IMR-90 (cell line): ENCODE data around the gene MBNL3. TPM values are rescaled to one million over a fixed set of nuclear protein-coding genes. Genes with fewer than 3 reads are reported as not detected.

Source experiments
- ATAC-seq: fragments of 200-7000 bp; cut with Tn5 transposase; 2 replicates; pipeline ENCODE4 v1.9.1; 2020; ENCODE audit warnings: low read depth, mild to moderate bottlenecking, moderate library complexity
- BruUV-seq: library from RNA; stranded (reverse); fragments of 400-500 nt; replicated peaks from 2 replicates; lab custom pipeline; 2021; lab: Mats Ljungman, UMichigan
- CTCF ChIA-PET: fragments of 300-600 bp; formaldehyde crosslinking; extraction: SDS; loops from one replicate; lab custom pipeline; 2021; ENCODE audit warnings: antibody characterized with exemption; lab: Yijun Ruan, JAX
- POLR2A ChIA-PET: fragments of 300-600 bp; sonication (Branson Sonifier 250); formaldehyde crosslinking; loops from one replicate; lab custom pipeline; 2022; ENCODE audit warnings: antibody characterized with exemption; ENCODE audit not compliant: unreplicated experiment; lab: Charles Lee
- DNase-seq: peaks from one replicate; pipeline ENCODE4 v3.0.0; 2013
- H2AFZ ChIP-seq: replicated peaks from 2 replicates; pipeline ENCODE3; 2013; ENCODE audit warnings: low read length, mild to moderate bottlenecking; ENCODE audit not compliant: poor library complexity
- H2AK5ac ChIP-seq: 2 replicates; pipeline ENCODE4 v1.6.1; 2013; ENCODE audit warnings: low read depth, low read length, inconsistent platforms
- H2AK9ac ChIP-seq: replicated peaks from 2 replicates; pipeline ENCODE3; 2013; ENCODE audit warnings: mild to moderate bottlenecking, low read depth, low read length, moderate library complexity; ENCODE audit not compliant: poor library complexity
- H2BK120ac ChIP-seq: 2 replicates; pipeline ENCODE4 v1.6.1; 2013; ENCODE audit warnings: low read depth, low read length, inconsistent platforms
- H2BK15ac ChIP-seq: 3 replicates; pipeline ENCODE4 v1.6.1; 2013; ENCODE audit warnings: low read depth, low read length, inconsistent platforms
- H2BK20ac ChIP-seq: 2 replicates; pipeline ENCODE4 v1.6.1; 2013; ENCODE audit warnings: low read depth, mild to moderate bottlenecking, inconsistent platforms, low read length, moderate library complexity
- H2BK5ac ChIP-seq: 2 replicates; pipeline ENCODE4 v1.6.1; 2013; ENCODE audit warnings: mild to moderate bottlenecking, low read depth, low read length, inconsistent platforms; ENCODE audit not compliant: poor library complexity, severe bottlenecking
- H3K14ac ChIP-seq: replicated peaks from 2 replicates; pipeline ENCODE4 v1.6.1; 2013; ENCODE audit warnings: low read depth, low read length, inconsistent platforms
- H3K18ac ChIP-seq: 2 replicates; pipeline ENCODE4 v1.6.1; 2013; ENCODE audit warnings: low read depth, low read length, control low read depth
- H3K23ac ChIP-seq: 2 replicates; pipeline ENCODE4 v1.6.1; 2013; ENCODE audit warnings: low read depth, low read length, inconsistent platforms
- H3K27ac ChIP-seq: 2 replicates; pipeline ENCODE4 v1.5.1; 2013; ENCODE audit warnings: mild to moderate bottlenecking, control low read depth, low read length; ENCODE audit not compliant: insufficient read depth
- H3K27me3 ChIP-seq: 2 replicates; pipeline ENCODE4 v1.6.1; 2013; ENCODE audit warnings: low read length; ENCODE audit not compliant: control insufficient read depth, insufficient read depth
- H3K36me3 ChIP-seq: 2 replicates; pipeline ENCODE4 v1.6.1; 2013; ENCODE audit warnings: low read length, mixed read lengths; ENCODE audit not compliant: control insufficient read depth, insufficient read depth
- H3K4ac ChIP-seq: 2 replicates; pipeline ENCODE4 v1.6.1; 2013; ENCODE audit warnings: low read depth, low read length, inconsistent platforms
- H3K4me1 ChIP-seq: 2 replicates; pipeline ENCODE4 v1.6.1; 2013; ENCODE audit warnings: low read length, mixed read lengths; ENCODE audit not compliant: control insufficient read depth, insufficient read depth
- H3K4me2 ChIP-seq: 2 replicates; pipeline ENCODE4 v1.6.1; 2013; ENCODE audit warnings: low read depth, mild to moderate bottlenecking, control low read depth, low read length, moderate library complexity
- H3K4me3 ChIP-seq: 2 replicates; pipeline ENCODE4 v1.5.1; 2013; ENCODE audit warnings: low read depth, mild to moderate bottlenecking, control low read depth, low read length, moderate library complexity; ENCODE audit not compliant: insufficient read depth
- H3K56ac ChIP-seq: 2 replicates; pipeline ENCODE4 v1.6.1; 2013; ENCODE audit warnings: low read length, inconsistent platforms; ENCODE audit not compliant: insufficient read depth; ENCODE audit errors: extremely low read depth
- H3K79me1 ChIP-seq, 2 experiments: 2 replicates each; pipeline ENCODE4 v1.6.1; 2013; ENCODE audit warnings: low read length in 2 of 2, inconsistent platforms in 1 of 2, low read depth in 1 of 2
- H3K9ac ChIP-seq: 2 replicates; pipeline ENCODE4 v1.6.1; 2013; ENCODE audit warnings: low read depth, low read length, control low read depth
- H3K9me1 ChIP-seq: 2 replicates; pipeline ENCODE4 v1.6.1; 2013; ENCODE audit warnings: low read length, inconsistent platforms; ENCODE audit not compliant: insufficient read depth
- H3K9me3 ChIP-seq: 2 replicates; pipeline ENCODE4 v1.6.1; 2013; ENCODE audit warnings: low read length; ENCODE audit not compliant: control insufficient read depth, insufficient read depth
- H4K20me1 ChIP-seq: 2 replicates; pipeline ENCODE4 v1.6.1; 2013; ENCODE audit warnings: low read length, inconsistent platforms; ENCODE audit not compliant: insufficient read depth
- H4K5ac ChIP-seq: 2 replicates; pipeline ENCODE4 v1.6.1; 2013; ENCODE audit warnings: mild to moderate bottlenecking, low read depth, low read length, control low read depth
- H4K8ac ChIP-seq, 2 experiments: 2 replicates each; pipeline ENCODE4 v1.6.1; 2013; ENCODE audit warnings: low read depth in 2 of 2, low read length in 2 of 2, control low read depth in 1 of 2, inconsistent platforms in 1 of 2
- H4K91ac ChIP-seq: 2 replicates; pipeline ENCODE4 v1.6.1; 2013; ENCODE audit warnings: low read depth, low read length, inconsistent platforms; ENCODE audit not compliant: insufficient read depth
- BHLHE40 ChIP-seq: fragments of 150-350 bp; IDR thresholded peaks from 2 replicates; pipeline ENCODE4 v1.6.1; 2016; ENCODE audit warnings: mild to moderate bottlenecking, low read depth, low read length
- CEBPB ChIP-seq: IDR thresholded peaks from 2 replicates; pipeline ENCODE4 v1.6.1; 2012; ENCODE audit warnings: low read depth, low read length, improper control_type of control experiment
- CHD1 ChIP-seq: IDR thresholded peaks from 2 replicates; pipeline ENCODE4 v1.6.1; 2012; ENCODE audit warnings: low read depth, low read length, improper control_type of control experiment
- CTCF ChIP-seq: conservative IDR thresholded peaks from 2 replicates; pipeline ENCODE4 v1.5.1; 2012; ENCODE audit warnings: mild to moderate bottlenecking, low read depth, low read length, improper control_type of control experiment
- ELK1 ChIP-seq: fragments of 150-350 bp; IDR thresholded peaks from 2 replicates; pipeline ENCODE4 v1.6.1; 2016; ENCODE audit warnings: low read depth, mild to moderate bottlenecking, low read length, moderate library complexity, borderline replicate concordance
- FOS ChIP-seq: fragments of 150-350 bp; IDR thresholded peaks from 2 replicates; pipeline ENCODE4 v1.6.1; 2016; ENCODE audit warnings: low read depth, low read length
- MAFK ChIP-seq: IDR thresholded peaks from 2 replicates; pipeline ENCODE4 v1.6.1; 2012; ENCODE audit warnings: low read depth, low read length, improper control_type of control experiment
- MAZ ChIP-seq: IDR thresholded peaks from 2 replicates; pipeline ENCODE4 v1.6.1; 2012; ENCODE audit warnings: low read depth, mild to moderate bottlenecking, low read length, improper control_type of control experiment, moderate library complexity, borderline replicate concordance
- MXI1 ChIP-seq: IDR thresholded peaks from 2 replicates; pipeline ENCODE4 v1.6.1; 2012; ENCODE audit warnings: low read depth, mild to moderate bottlenecking, low read length, moderate library complexity, borderline replicate concordance
- NFE2L2 ChIP-seq: fragments of 150-350 bp; IDR thresholded peaks from 2 replicates; pipeline ENCODE4 v1.6.1; 2016; ENCODE audit warnings: low read depth, mild to moderate bottlenecking, low read length
- POLR2A ChIP-seq: IDR thresholded peaks from 2 replicates; pipeline ENCODE4 v1.6.1; 2012; ENCODE audit warnings: mild to moderate bottlenecking, low read depth, low read length
- RAD21 ChIP-seq: IDR thresholded peaks from 2 replicates; pipeline ENCODE4 v1.6.1; 2012; ENCODE audit warnings: low read length, improper control_type of control experiment
- RCOR1 ChIP-seq: IDR thresholded peaks from 2 replicates; pipeline ENCODE4 v1.6.1; 2012; ENCODE audit warnings: mild to moderate bottlenecking, low read length, improper control_type of control experiment; ENCODE audit not compliant: insufficient replicate concordance
- RFX5 ChIP-seq: IDR thresholded peaks from 2 replicates; pipeline ENCODE4 v1.8.0; 2012; ENCODE audit warnings: low read depth, mild to moderate bottlenecking, low read length, moderate library complexity
- SMC3 ChIP-seq: fragments of 150-350 bp; IDR thresholded peaks from 2 replicates; pipeline ENCODE4 v1.6.1; 2016; ENCODE audit warnings: low read depth, mild to moderate bottlenecking, antibody characterized with exemption, low read length, moderate library complexity
- USF2 ChIP-seq: fragments of 150-350 bp; IDR thresholded peaks from 2 replicates; pipeline ENCODE4 v1.6.1; 2017; ENCODE audit warnings: mild to moderate bottlenecking, antibody characterized with exemption, low read length, low read depth
- WGBS, 2 experiments: methylation state at CpG; one replicate each; pipeline versions ENCODE4 v1.1.5 to v1.1.7; 2013; ENCODE audit warnings: missing lambda C conversion rate in 2 of 2; ENCODE audit not compliant: insufficient read length in 1 of 2; ENCODE audit errors: extremely low coverage in 2 of 2; 5-methylcytosine and 5-hydroxymethylcytosine counted together
- dilution Hi-C: fragments of 300-500 bp; cut with HindIII; formaldehyde crosslinking; loops from one replicate; pipeline ENCODE4 v1.14.3; 2018; ENCODE audit warnings: low sequenced_read_pairs; ENCODE audit not compliant: unreplicated experiment
- in situ Hi-C: fragments of 300-500 bp; cut with MboI; formaldehyde crosslinking; loops from 3 replicates; pipeline ENCODE4 v1.14.3; 2019; ENCODE audit warnings: low sequenced_read_pairs, inconsistent platforms, mixed read lengths
- intact Hi-C: fragments of 100-400 bp; cut with micrococcal nuclease; formaldehyde crosslinking; loops from 2 replicates; pipeline ENCODE4 v1.10.0; 2022
- polyA plus RNA-seq, 3 experiments: library from polyadenylated mRNA; depleted of rRNA; stranded (reverse); fragments of >200 nt; gene quantifications; 2 replicates each; pipeline ENCODE4 v1.2.3, GENCODE V29; 2012; ENCODE audit warnings: low replicate concordance in 1 of 3
- total RNA-seq: library from RNA; depleted of rRNA; stranded (reverse); fragments of >200 nt; gene quantifications from 2 replicates; pipeline ENCODE4 v1.2.3, GENCODE V29; 2012

The MBNL3 gene
- total and polyA plus RNA-seq, 2 of the 4 experiments (the other 2 are of a cell fraction), result 0.32 to 1.1 TPM

DNA sequence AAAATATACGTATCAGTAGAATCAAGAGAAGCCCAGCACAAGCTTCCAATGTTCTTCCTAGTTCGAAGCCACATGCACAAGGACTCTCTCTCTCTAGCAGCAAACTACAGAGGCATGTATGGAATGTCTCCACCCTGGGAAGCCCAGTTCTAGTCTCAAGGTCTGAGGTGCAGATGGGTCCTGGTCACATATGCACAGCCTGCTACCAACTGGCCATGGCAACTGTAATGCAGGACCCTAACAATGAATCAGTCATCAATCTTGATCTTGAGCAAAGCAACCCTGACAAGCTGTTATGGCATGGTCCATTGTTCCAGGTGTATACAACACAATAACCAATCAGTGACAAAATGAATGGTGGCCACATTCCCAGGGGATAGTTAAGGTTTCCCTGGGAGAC is 55.8 kb downstream of the MBNL3 start:
- ATAC-seq, result no peak
- Histone ChIP-seq H2BK5ac (no peak overlapping the region), H2BK120ac (no peak overlapping the region), H3K79me1 (no peaks in the 10 kb centered on the region), H2AK9ac (no peak overlapping the region), H3K9me3 (no peaks in the 10 kb centered on the region), H4K8ac (no peak overlapping the region), H3K4me3 (no peak overlapping the region), H4K20me1 (no peaks in the 10 kb centered on the region), H3K4me1 (no peaks in the 10 kb centered on the region), H3K4me2 (no peak overlapping the region), H4K91ac (no peak overlapping the region), H3K56ac (no peak overlapping the region), H2BK15ac (no peak overlapping the region), H3K23ac (no peak overlapping the region), H2AFZ (no peak overlapping the region), H4K5ac (no peak overlapping the region), H3K27me3 (no peaks in the 10 kb centered on the region), H3K14ac (no peak overlapping the region), H2BK20ac (no peak overlapping the region), H2AK5ac (no peak overlapping the region), H3K18ac (no peak overlapping the region), H3K9me1 (no peaks in the 10 kb centered on the region), H3K36me3 (no peaks in the 10 kb centered on the region), H3K4ac (no peak overlapping the region), H3K27ac (no peak overlapping the region), H3K9ac (no peak overlapping the region)
- ChIA-PET CTCF (no interaction called here), POLR2A (no interaction called here)
- TF ChIP-seq FOS, result no peak
- no peak for TF ChIP-seq BHLHE40
- TF ChIP-seq RCOR1, result no peak
- no peak for TF ChIP-seq MAZ
- no peak for TF ChIP-seq CTCF
- no peak for TF ChIP-seq RAD21
- no peak for TF ChIP-seq SMC3
- no peak for TF ChIP-seq POLR2A
- no peak for TF ChIP-seq MXI1
- no peak for TF ChIP-seq NFE2L2
- TF ChIP-seq CHD1, result no peak
- TF ChIP-seq CEBPB, result no peak
- TF ChIP-seq MAFK, result no peak
- TF ChIP-seq ELK1, result no peak
- TF ChIP-seq USF2, result no peak
- no peak for TF ChIP-seq RFX5
- WGBS, 2 experiments, result no CpG with 5 or more reads among the region's 2 CpGs
- no peak for DNase-seq
- no TSS peak for BruUV-seq
- intact Hi-C loops (no loop called here), dilution Hi-C loops (no loop called here), in situ Hi-C loops (no loop called here)
